GM21717 (cell line): Measurements from ENCODE around the gene PATE3.

ENCODE experiments used
- ATAC-seq: cut with Tn5 transposase; IDR thresholded peaks from one replicate; pipeline ENCODE4 v1.9.1; 2021; ENCODE audit warnings: mild to moderate bottlenecking, moderate library complexity; ENCODE audit not compliant: unreplicated experiment

PATE3 gene, protein sequence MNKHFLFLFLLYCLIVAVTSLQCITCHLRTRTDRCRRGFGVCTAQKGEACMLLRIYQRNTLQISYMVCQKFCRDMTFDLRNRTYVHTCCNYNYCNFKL

DNA sequence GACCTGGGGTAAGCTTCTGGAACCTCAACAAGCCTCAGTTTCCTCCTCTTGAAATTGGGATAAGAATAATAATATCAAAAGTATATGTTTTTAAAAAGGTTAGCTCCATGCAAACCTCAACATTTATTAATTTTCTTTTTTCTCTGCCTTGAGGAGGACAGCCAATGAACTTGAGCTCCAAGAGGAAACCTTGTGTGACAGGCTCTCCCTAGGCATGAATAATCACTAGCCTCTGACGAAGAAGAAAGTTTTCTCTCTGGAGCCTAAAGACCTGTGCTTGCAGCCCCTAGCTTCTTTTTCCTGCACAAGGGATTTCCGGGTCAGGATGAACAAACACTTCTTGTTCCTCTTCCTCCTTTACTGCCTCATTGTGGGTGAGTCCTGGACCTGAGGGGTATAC, at the start of gene PATE3:
Gene PATE3, plus strand, starts transcription at position 301 of the 400 bp plus-strand sequence. Its CDS starts 25 bp downstream, at position 326.
- ATAC-seq, result no peak

DNA sequence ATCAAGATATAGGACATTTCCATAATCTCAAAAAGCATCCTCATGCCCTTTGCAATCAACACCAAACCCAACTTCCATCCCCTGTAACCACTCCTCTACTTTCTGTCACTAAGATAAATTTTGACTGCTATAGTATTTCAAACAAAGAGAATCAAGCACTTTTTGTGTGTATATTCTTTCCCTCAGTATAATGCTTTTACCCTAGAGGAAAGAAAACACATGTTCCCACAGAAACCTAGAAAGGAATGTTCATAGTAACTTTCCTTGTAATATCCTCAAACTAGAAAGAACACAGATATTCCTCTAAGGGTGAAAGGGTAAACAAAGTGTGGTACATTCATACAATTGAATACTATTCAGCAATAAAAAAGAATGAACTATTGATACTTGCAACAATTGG, 47.3 kb upstream of the PATE3 start:
- ATAC-seq, result no peak

DNA sequence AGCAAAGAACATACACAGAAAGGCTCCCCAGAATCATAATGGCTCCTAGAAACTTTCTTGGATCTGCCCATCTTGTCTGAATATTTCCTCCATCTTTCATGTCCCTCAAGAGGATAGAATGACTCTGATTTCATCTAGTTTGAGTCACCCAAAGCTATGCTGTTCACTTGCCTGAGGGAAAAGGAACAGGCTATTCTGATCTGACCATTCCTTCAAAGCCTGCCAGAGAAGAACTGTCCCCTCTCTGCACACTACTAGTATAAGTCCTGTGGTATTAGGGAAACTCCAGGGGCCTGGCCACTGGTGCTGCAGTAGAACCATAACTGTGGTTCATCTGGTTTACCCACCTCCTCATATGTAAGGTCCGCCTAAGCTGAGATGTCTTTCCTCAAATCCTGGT, 44.2 kb upstream of the PATE3 start:
- ATAC-seq, result no peak

DNA sequence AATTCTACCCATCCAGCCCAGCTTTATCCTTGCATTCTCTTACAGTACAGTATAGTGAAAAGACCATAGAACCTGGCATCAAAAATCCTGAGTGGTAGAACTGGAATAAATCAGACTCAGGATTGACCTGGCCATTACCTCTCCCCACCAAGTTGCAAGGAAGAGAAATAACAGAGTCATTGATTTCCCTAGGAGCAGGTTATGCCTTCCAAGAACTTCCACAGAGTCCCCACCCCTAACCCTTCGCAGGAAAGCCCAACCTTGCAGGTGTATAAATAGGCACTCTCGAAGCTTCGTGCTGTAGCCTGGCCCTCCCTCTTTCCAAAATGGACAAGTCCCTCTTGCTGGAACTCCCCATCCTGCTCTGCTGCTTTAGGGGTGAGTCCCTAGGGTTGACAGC, 41.9 kb upstream of the PATE3 start, which contains the start of gene PATE1:
Gene PATE1, plus strand, starts transcription at position 301 of the 400 bp plus-strand sequence. Its CDS starts 26 bp downstream, at position 327.
- ATAC-seq, result no peak

DNA sequence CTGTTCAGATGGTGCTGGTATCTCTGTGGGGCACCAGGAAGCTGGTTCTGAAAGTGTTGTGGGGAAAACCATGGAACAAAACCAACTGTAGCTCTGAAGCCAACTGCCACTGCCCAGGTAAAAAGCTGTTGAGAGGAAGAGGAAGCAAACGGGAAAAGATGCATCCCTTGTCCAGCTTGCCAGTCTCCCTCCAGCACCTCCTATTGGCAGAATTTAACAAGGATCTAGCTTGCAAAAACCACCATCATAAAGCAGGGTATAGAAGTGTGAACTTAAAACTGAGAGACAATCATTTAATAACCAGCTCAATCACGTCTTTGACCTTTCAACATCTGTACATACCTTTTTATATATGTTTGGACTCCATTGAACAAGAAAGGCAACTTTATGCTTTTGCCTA, 37.3 kb upstream of the PATE3 start:
- no peak for ATAC-seq

DNA sequence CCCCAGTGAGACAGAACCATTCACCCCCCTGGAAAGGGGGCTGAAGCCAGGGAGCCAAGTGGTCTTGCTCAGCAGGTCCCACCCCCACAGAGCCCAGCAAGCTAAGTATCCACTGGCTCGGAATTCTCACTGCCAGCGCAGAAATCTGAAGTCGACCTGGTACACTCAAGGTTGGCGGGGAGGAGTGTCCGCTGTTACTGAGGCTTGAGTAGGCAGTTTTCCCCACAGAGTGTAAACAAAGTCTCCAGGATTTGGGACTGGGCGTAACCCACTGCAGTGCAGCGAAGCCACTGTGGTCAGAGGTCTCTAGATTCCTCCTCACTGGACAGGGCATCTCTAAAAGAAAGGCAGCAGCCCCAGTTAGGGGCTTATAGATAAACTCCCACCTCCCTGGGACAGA, 31.9 kb upstream of the PATE3 start:
- ATAC-seq, result no peak

DNA sequence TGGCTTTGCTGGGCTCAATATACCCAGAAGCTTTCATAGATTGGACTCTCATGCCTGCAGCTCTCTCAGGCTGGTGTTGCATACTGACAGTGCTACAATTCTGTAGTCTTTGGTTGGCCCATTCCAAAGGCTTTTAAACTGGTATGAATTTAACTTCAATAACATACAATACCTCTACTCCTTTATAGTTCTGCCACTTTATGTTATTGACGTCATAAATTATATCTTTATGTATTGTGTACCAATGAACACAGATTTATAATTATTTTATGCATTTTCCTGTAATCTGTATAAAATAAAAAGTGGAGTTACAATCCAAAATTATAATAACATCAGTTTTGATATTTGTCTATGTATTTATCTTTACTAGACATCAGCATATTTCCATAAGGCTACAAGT, 25.5 kb upstream of the PATE3 start:
- ATAC-seq, result no peak

DNA sequence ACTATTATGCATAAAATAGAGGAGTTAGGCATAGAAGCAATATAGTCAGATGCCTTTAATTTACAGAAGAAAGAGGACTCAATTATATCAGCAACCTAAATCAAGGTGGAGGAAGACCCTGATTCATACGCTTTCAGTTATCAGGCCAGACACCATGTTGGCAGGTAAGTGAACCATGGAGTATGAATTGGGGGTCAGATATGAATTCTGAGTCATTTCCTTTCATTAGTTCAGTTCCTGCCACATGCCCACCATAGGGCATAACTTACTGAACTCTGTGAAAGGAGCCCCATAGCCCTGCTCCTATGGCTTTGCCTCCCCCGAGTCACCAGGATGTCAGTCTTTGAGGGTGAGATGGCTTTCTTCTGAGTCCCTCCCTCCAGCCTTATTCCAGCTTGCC, 24.4 kb upstream of the PATE3 start:
- no peak for ATAC-seq

DNA sequence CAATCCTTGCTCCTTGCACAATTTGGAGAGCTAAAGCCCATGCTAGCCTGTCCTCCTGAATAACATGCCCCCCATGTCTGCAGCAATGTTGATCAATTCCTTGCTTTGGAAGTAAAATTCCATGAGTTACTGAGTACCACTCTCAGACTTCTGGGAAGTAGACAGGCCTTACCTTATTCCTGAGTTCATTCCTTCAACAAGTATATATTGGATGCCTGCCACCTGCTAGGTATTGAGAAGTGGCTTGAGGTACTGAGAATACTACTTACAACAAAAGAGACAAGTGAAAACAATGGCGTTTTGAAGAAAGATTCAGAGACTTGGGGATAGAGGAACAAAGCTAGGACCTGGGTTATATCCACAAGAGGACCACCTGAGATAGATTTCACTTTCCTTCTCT, 21.7 kb upstream of the PATE3 start:
- no peak for ATAC-seq

DNA sequence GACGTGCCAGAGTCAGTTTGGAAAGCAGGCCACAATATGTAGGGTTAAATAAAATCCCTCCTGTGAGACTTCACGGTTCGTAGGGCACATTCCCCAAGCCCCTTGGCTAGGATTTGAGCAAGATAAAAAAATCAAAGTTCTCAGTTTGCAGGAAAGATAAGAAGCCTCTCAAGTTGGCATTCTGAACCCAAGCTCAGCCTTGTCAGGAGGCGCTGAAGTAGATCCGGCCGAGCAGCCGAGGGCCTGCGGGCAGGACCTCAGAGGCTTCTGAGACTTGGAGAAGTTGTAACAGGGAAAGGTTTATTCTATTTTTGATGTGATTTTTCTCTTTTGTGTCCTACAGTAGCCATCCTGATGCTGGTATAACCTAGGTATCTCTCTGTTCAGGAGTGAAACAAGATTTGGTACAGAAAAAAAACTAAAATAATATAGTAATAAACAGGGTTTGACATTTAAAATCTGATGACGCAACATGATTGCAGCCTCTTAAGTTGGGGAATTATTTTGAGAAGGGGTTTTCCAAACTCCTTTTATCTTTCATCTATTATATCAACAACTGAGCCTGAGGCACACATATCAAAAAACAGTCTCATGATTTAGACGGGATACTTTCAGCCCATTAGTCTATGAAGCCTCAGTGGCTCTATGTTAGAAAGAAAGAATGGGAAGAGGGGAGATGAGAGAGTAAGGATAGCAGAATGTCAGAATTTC, 19.4 kb upstream of the PATE3 start:
- ATAC-seq, result no peak

DNA sequence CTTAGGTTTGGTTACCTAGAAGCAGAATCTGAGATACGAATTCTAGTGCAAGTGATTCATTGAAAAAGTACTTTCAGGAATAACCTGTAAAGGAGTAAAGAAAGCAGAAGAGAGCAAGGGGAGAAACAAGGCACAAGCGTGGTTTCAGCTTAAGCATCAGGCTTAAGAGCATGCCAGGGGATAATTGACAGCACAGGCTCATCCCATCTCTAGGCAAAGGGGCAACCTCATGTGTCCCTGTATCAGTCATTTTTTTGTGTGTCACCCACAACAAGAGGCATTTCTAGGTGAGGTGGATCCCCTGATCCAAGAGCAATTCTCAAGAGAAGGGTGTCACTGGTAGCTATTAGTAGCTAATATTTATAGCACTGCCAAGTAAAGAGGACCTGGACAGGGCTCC, 17.3 kb upstream of the PATE3 start:
- ATAC-seq, result no peak

DNA sequence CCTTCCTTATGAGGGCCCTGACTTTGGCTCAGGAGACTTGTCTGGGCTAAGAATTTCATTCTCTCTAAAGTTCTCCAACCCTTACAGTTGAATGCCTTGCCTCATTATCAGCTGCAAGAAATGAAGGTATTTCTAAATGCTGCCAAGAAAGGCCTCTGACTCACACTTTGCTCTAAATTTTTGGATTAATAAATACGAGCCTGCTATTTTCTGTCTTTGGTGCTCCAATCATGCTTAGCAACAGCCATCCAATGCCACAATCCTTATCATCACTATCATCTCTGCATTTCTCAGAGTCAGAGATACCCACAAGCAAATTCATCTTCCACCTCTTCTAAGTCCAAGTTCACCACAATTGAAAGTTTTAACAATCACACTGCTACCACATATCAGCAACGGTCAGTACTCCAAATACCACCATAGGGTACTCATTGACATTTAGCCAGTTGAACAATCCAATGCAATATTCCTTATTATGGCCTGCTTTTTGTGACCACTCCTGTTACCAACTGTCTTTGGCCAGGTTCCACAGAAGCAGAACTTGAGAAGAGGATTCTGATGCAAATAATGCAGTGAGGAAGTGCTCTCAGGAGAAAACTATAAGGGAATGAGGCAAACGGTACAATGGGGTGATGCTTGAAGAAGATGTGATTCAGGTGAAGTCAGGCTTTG, 15.0 kb upstream of the PATE3 start:
- ATAC-seq, result no peak

DNA sequence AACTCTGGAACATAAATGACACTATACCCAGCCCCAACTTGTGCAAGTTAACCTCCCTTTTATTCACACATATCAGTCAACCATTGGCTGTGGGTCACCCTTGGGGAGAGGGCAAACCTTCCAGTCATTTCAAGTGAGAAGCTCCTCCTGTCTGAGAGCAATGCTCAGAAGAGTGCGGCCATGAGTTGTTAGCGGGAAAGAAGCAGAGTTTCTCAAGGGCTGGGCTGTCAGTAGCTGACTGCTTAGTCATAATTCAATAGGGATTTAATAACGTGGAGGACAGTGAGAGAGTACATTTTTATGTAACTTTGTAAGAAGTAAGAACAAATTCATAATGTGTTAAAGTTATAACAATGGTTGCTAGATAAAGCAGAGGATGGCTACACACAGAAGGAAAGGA, 14.4 kb upstream of the PATE3 start:
- no peak for ATAC-seq

DNA sequence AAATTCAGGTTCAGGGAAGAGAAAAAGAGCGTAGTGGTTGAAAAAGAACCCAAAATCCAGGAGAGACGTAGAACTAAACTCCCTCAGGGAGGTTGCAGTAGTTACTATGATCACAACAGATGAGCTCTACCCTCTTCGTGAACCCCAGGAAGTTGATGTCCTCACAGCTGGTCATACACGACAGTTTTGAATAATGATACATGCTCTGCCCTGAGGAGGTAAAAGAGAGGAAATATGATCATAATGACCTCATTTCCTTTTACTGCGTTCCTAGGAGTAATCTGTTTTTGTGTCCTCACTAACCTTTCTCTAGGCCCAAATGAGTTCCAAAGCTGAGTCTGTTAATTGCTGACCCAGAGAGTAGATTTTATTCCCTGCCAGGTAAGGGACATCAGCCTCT, 10.6 kb upstream of the PATE3 start:
- no peak for ATAC-seq

DNA sequence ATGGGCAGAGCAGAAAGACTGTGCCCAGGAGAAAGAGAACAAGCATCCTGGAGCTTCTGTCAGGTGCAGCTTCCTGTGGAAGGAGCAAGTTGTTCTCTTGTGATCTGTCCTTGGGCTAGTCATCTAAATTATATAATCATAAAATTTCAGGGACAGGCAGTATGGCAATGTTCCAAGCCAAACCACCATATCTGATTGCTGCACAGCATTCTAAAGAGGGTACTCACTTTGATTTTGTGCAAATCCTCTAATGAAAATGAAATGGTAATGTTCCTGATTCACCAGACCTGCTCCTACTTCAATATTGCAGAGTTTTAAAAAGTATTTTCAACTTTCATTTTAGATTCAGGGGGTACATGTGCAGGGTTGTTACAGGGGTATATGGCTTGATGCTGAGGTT, 9.2 kb upstream of the PATE3 start, which contains the start of gene PATE2:
Gene PATE2, minus strand, starts transcription at position 101 of the 400 bp plus-strand sequence. Its CDS starts 55 bp downstream, at position 46.
- ATAC-seq, result no peak

DNA sequence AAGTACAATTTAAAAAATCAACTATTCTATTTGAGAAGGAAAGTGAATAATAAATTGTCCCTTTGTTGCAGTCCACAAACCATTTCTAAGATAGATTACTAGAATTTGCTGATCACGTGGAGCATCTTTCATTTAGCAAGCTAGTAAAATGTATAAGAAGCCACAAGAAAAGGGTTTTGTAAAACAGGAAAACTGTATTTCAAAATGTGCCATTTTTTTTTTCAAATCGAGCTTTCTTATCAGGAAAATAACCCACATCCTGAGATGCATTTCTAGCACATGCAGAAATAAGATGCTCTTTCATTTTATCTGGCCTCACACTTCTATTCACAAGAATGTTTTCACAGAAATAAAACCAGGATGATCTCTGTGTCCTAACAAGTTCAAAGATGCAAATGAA, 3.2 kb upstream of the PATE3 start:
- ATAC-seq, result no peak

DNA sequence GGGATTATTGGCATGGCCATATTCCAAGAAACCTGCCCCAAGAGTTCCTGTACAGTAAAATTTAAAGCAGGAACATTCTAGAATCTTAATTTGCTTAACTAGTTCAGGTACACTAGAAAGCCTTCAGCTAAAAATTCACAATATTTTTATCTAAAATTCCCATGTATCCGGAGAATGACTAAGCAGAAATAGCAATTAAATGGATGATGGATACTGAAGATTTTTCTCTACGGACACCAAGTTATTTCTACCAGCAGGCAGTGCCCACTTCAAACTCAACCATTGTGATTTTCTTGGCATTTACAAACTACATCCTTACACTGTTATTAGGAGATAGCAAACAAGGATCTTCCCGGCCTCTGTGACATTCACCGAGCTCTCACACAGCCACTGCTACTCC, 2.9 kb downstream of the PATE3 start:
- ATAC-seq, result no peak

DNA sequence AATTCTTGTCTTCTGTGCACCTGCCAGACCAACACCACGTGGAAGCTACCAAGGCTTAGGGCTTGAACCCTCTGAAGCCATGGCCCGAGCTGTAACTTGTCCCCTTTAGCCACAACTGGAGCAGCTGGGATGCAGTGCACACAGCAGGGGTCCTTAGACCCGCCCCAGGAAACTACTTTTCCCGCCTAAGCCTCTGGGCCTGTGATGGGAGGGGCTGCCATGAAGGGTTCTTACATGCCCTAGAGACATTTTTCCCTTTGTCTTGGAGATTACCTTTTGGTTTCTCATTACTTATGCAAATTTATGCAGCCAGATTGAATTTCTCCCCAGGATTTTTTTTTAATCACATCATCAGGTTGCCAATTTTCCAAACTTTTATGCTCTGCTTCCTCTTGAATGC, 9.7 kb downstream of the PATE3 start:
- ATAC-seq, result no peak

DNA sequence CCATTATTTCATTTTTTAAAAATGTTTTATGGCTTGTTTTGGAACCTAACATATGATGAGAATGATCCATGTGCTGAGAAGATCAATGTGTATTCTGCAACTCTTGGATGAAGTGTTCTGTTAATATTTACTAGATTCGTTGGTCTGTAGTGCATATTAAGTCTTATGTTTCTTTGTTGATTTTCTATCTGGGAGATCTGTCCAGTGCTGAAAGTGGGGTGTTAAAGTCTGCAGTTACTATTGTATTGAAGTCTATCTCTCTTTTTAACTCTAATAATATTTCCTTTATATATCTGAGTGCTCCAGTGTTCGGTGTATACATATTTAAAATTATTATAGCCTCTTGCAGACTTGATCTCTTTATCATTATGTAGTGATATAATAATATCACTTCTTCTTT, 11.9 kb downstream of the PATE3 start:
- no peak for ATAC-seq

DNA sequence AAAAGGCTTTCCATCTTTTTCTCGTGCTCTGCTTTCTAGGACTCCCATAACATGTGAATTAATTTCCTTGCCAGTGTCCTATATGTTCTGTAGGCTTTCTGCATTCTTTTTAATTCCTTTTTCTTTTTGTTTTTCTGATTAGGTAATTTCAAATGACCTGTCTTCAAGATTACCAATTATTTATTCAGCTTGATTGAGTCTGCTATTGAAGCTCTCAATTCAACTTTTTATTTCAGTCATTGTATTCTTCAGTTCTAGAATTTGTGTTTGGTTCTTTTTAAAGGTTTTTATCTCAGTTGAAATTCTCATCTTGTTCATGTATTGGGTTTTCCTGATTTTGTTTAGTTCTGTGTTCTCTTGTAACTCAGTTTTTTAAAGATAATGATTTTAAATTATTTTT, 14.5 kb downstream of the PATE3 start:
- ATAC-seq, result no peak

DNA sequence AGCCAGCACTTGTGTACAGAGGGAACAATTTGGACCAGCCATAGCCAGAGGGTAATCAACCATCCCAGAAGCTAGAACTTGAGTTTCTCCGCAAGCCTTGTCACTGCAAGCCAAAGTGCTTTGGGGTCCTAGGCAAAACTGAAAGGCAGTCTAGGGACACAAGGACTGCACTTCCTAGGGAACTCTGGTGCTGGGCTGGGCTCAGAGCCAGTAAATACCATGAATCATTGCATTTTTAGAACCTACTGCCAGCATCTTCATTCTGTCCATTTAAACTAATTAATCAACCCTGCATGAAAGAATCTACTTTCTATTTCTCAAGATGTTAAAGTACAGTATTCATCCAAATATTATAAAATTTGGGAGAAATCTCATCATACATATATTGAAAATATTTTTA, 20.0 kb downstream of the PATE3 start:
- ATAC-seq, result no peak

DNA sequence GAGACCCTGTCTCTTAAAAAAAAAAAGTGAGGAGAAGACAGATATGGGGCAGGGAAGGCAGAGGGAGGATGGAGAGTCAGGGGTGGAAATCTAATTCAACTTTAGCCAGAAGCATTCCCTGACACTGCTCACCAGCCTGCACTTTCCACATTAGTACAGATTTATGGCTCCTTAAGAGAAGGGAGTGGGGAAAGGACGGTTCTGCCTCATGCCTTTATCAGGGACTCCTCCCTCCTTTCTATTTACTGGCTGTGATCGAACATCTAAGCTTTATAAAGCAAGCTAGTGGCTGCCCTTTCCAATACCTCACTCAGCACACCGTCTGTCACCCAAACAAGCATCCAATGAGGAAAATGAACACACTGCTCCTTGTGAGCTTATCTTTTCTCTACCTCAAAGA, 45.1 kb downstream of the PATE3 start, which contains the start of gene PATE4:
Gene PATE4, plus strand, starts transcription at position 301 of the 400 bp plus-strand sequence. Its CDS starts 44 bp downstream, at position 345.
- no peak for ATAC-seq
